ENCODE data around the gene ZGPAT. TPM values are rescaled to one million over a fixed set of nuclear protein-coding genes. Genes with fewer than 3 reads are reported as not detected.

The ZGPAT gene
- total RNA-seq, 2 experiments from 2014 or later: 37.3 to 43.3 TPM

DNA sequence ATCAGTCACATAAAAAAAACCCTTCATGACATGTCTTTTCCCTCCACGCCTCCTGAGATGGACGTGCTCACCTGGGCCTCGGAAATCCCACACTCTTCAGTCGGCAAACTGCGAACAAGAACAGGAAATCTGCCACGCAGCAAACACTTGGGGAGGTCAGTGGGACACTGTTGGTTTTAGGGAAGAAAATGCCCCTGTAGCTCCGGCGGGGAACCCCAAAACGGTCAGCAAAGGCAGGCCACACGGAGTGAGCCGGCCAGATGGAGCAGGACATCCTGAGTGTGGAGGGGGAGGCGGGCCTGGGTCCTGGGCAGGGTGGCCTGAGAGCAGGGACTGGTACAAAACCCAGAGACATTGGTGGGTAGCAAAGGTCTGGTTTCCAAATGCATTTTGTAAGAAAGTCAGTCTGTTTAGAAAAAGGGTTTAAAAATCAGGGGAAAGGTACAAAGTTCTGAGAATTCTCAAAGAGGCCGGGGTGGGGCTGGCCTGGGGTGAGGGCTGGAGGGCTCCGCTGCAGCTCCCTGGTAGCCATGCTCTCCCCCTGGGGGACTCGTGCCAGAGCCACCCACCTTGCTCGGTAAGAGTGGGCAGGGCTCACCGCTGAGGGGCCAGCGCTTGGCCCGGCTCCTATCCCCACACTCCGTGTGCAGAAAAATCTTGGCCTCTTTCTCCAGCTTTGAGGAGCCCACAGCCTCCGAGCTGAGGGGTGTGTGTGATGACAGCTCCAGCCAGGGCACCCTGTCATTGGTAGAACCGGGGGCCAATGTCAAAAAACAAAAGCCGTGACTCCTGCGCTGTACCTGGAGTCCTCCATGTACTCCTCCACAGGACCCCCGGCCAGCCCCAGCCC lies 37.0 kb downstream of the ZGPAT start:
- no peak for DNase-seq
- H3K27me3 Mint-ChIP-seq: no peaks in the 10 kb centered on the region
- H3K9me3 Mint-ChIP-seq: no peaks in the 10 kb centered on the region
- H3K4me1 Mint-ChIP-seq: peaks cover 7% of the 10 kb centered on the region
- no peak overlapping the region for H3K27ac Mint-ChIP-seq
- no peak overlapping the region for H3K4me3 Mint-ChIP-seq
- ChIA-PET POLR2A (no interaction called here), CTCF (interaction anchor here (0.7 to 1.0 kb wide), 3 partner anchors 35 to 207 kb away, joined by 3 to 4 read pairs (median 3); partner anchors contain the start of gene PTK6)
- peaks cover 6% of the 10 kb centered on the region for H3K36me3 Mint-ChIP-seq (ENCODE audit: low read depth)

DNA sequence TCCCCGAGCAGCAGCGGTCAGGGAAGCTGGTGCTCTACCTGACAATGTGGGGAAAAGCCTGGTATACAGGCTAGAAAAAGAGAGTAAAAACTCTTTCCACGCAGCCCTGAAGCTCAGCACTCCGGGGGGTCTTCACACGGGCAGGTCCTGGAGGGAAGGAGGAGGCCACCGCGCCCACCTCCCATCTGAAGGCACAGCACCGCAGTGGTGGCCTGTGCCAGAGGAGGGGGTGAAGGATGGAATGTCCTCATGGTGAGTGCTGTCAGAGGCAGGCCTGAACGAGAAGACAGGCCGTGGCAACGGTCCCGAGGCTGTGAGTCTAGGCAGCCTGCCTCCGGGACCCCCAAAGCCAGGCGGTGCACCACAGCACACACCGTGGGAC lies 37.6 kb downstream of the ZGPAT start:
- peaks cover 6% of the 10 kb centered on the region for H3K36me3 Mint-ChIP-seq (ENCODE audit: low read depth)
- H3K4me3 Mint-ChIP-seq: no peak overlapping the region
- ChIA-PET CTCF (interaction anchor here (1.0 kb wide), 1 partner anchor 39 kb away, joined by 3 read pairs; no protein-coding TSS in a partner anchor), POLR2A (no interaction called here)
- no peak overlapping the region for H3K27ac Mint-ChIP-seq
- peaks cover 11% of the 10 kb centered on the region for H3K4me1 Mint-ChIP-seq
- no peak for DNase-seq
- H3K27me3 Mint-ChIP-seq: no peaks in the 10 kb centered on the region
- H3K9me3 Mint-ChIP-seq: no peaks in the 10 kb centered on the region

DNA sequence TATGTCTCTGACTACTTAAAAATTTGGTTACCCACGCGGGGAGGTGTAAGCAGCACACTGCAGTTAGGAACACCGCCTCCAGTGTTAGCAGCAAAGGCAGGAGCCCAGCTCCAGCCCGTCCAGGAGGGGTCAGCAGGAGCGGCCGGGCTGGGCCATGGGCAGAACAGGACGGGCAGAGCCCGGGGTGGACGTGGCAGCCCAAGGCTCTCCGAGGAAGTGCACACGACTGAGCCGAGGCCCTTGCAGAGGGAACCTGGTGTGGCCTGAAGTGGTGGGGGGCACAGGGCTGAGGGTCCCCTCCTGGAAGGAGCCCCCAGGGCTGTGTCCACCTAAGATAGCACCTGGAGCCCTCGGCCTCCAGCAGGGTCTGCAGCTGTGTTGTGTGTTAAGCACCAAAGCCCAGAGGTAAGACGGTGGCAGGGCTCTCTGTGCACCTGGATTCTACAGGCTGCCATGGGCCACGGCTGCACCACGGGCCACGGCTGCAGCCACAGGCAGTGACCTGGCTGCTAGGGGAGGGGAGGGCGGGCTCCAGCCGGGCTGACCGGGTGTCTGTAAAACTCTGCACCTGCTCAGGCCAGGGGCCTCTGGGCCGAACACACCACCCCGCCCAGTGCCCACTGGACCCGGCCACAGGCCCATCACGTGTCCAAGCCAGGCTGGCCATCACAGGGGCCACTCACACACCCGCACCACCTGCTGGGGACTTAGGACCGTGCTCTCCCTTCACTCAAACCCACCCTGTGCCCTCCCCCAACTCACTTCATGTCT lies 38.3 kb downstream of the ZGPAT start:
- Mint-ChIP-seq H3K4me3 (no peak overlapping the region), H3K36me3 (ENCODE audit: low read depth) (peaks cover 6% of the 10 kb centered on the region), H3K4me1 (peaks cover 18% of the 10 kb centered on the region), H3K27ac (no peak overlapping the region), H3K9me3 (no peaks in the 10 kb centered on the region), H3K27me3 (no peaks in the 10 kb centered on the region)
- no peak for DNase-seq
- POLR2A ChIA-PET: no interaction called here
- CTCF ChIA-PET: interaction anchor here (1.0 to 1.4 kb wide), 2 partner anchors 38 to 39 kb away, joined by 3 read pairs; partner anchors contain the start of genes ARFRP1 and ZGPAT

DNA sequence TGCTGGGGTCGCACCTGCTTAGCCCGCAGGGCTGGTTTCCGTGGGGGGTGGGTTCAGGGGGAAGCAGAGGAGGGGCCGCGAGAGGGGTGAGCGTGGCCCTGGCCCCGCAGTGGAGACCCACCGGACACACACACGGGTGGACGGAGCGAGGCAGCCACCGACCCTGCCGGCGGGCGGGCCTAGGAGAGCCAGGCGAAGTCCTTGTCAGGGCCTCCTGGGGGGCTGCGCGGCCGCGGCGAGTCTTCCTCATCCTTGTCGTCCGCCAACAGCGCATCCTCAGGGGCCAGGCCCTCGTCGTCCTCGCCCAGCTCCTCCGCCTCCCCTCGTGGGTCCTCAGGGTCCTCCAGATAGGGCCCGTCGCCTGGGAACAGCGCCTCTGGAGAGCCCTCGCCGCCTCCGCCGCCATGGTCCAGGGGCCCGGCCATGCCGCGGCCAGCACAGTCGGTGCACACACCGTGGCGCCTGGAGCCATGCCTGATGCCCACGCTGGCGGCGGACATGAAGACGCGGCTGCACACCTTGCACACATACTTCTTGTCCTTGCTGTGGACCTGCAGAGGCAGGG lies 39.0 kb downstream of the ZGPAT start:
- ChIA-PET CTCF (interaction anchor here (1.4 kb wide), 1 partner anchor 39 kb away, joined by 3 read pairs; the partner anchor contains the start of genes ARFRP1 and ZGPAT), POLR2A (no interaction called here)
- DNase-seq: no peak
- no peaks in the 10 kb centered on the region for H3K9me3 Mint-ChIP-seq
- no peak overlapping the region for H3K27ac Mint-ChIP-seq
- peaks cover 6% of the 10 kb centered on the region for H3K36me3 Mint-ChIP-seq (ENCODE audit: low read depth)
- no peaks in the 10 kb centered on the region for H3K27me3 Mint-ChIP-seq
- no peak overlapping the region for H3K4me3 Mint-ChIP-seq
- H3K4me1 Mint-ChIP-seq: peaks cover 21% of the 10 kb centered on the region

DNA sequence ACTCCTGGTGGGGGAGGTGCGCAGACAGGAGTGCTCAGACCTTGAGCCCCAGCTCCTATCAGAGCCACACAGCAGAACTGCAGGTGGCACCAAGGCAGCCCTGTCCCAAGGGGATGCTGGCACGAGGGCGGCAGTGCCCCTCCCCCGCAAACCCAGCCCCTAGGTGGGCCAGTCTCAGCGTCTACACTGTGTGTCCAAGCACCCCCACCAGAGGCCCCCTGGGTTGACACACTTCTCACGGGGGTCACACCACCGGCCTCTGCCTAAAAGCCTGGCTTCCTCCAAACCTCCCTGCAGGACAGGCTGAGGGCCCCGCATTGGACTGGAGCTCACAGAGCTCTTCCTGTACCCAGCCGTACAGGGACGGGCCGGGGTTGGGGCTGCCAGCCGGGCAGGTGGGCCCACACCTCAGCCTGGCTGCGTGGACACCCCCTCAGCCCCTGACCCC lies 39.8 kb downstream of the ZGPAT start:
- POLR2A ChIA-PET: no interaction called here
- H3K36me3 Mint-ChIP-seq (ENCODE audit: low read depth): peaks cover 6% of the 10 kb centered on the region
- DNase-seq: no peak
- H3K27me3 Mint-ChIP-seq: no peaks in the 10 kb centered on the region
- H3K4me1 Mint-ChIP-seq: peaks cover 24% of the 10 kb centered on the region
- no peak overlapping the region for H3K27ac Mint-ChIP-seq
- no peak overlapping the region for H3K4me3 Mint-ChIP-seq
- H3K9me3 Mint-ChIP-seq: no peaks in the 10 kb centered on the region
- CTCF ChIA-PET: interaction anchor here (1.4 to 5.6 kb wide), 2 partner anchors 10 to 40 kb away, joined by 3 to 27 read pairs; partner anchors contain the start of genes ARFRP1, LIME1 and ZGPAT

DNA sequence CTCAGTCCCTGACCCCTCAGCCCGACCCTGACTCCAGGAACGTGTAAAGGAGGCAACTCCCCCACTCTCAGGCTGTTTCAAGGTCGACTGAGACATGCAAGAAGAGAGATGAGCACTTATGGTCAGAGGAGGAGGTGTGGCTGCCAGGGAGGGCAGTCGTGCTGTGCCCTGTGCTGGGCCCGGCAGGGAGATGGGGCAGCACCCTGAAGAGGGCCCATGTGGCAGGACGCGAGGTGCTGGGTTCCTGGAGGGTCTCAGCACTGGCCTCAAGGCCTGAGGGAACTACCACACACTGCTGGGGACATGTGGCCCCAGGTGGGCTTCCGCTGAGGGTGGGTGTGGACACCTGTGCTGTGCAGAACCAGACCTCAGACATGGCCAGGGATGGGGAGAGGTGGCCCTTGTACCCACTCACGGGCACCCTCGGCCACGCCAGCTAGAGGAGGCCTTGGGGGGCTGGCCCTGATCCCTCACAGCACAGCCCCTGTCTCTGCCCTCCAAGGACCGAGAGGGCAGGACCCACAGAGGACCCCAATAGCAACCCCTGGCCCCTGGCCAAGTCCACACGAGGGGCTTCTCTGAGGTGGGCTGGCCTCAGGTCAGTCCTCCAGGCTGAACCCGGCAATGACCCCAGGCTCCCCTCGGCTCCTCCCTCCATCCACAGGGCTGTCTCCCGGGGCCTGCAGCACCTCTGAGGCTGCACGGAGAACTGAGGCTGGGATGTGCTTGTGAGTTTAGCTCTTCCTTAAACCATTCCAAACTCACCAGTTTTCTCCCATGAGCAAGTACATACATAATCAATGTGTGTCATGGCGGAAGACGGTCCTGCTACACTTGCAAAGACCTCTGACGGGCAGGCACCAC lies 40.5 kb downstream of the ZGPAT start:
- H3K27ac Mint-ChIP-seq: peak overlapping the region; percentile 69
- peaks cover 24% of the 10 kb centered on the region for H3K4me1 Mint-ChIP-seq
- CTCF ChIA-PET: interaction anchor here (5.6 kb wide), 1 partner anchor 11 kb away, joined by 27 read pairs; the partner anchor contains the start of gene LIME1
- H3K36me3 Mint-ChIP-seq (ENCODE audit: low read depth): peaks cover 4% of the 10 kb centered on the region
- no peak overlapping the region for H3K4me3 Mint-ChIP-seq
- no peak for DNase-seq
- H3K27me3 Mint-ChIP-seq: no peaks in the 10 kb centered on the region
- POLR2A ChIA-PET: no interaction called here
- no peaks in the 10 kb centered on the region for H3K9me3 Mint-ChIP-seq

DNA sequence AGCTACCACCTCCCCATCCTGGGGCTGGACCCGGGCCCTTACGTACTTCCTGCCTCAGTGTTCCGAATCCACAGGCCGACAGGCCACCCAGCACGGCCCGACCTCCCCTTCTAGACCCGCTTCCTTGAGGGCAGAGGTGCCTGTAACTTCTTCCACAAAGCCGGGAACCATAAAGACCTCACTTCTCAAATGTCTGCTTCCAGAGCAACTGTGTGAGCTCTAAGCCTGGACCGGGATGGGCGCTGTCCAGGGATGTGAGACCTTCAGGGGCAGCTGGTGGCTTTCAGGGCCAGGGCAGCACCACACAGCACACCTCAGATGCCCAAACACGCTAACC lies 41.1 kb downstream of the ZGPAT start:
- Mint-ChIP-seq H3K9me3 (no peaks in the 10 kb centered on the region), H3K27ac (peak overlapping the region; percentile 69), H3K4me3 (no peak overlapping the region), H3K4me1 (peaks cover 24% of the 10 kb centered on the region), H3K27me3 (no peaks in the 10 kb centered on the region), H3K36me3 (ENCODE audit: low read depth) (peaks cover under 1% of the 10 kb centered on the region)
- DNase-seq: no peak
- CTCF ChIA-PET: interaction anchor here (5.6 kb wide), 1 partner anchor 12 kb away, joined by 27 read pairs; the partner anchor contains the start of gene LIME1
- POLR2A ChIA-PET: no interaction called here

DNA sequence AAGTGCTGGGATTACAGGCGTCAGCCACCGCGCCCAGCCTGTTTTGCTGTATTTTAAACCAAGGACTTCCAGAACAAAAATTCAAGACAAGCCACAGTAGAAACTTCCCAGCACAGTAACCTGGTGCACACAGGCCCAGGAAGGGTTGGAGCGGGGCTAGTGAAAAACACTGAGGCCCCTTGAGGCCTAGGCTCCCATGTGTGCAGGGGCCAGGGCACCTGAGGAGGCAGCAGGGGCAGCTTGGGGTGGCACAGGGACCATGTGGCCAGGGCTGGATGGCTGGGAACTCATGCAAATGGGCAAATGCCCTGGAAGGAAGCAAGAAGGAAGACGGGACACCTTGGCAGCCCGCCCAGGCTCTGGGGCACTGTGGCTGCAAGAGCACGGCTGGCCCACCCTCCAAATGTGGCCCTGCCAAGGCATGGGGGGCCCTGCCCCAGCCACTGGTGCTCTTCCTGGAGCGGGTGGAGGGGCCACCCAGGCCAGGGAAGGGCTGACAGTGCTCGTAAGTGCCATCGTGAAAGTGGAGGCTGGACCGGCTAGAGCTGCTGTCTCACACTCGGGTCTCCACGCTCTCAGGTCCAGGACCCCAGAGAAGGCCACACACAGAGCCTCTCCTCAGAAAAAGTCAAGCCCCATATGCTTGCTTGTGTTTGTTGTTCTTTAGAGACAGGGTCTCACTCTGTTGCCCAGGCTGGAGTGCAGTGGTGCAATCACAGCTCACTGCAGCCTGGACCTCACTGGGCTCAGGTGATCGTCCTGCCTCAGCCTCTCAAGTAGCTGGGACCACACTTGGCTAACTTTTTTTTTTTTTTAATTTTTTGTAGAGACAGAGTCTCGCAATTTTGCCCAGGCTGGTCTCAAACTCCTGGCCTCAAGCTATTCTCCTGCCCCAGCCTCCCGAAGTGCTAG lies 42.0 kb downstream of the ZGPAT start:
- DNase-seq: no peak
- H3K4me3 Mint-ChIP-seq: no peak overlapping the region
- H3K4me1 Mint-ChIP-seq: peaks cover 26% of the 10 kb centered on the region
- H3K36me3 Mint-ChIP-seq (ENCODE audit: low read depth): no peaks in the 10 kb centered on the region
- ChIA-PET CTCF (interaction anchor here (0.6 to 5.6 kb wide), 5 partner anchors 13 to 108 kb away, joined by 3 to 27 read pairs (median 3); partner anchors contain the start of genes ARFRP1, LIME1 and ZGPAT), POLR2A (no interaction called here)
- H3K9me3 Mint-ChIP-seq: no peaks in the 10 kb centered on the region
- peak overlapping the region; percentile 97 for H3K27ac Mint-ChIP-seq
- H3K27me3 Mint-ChIP-seq: peaks cover 2% of the 10 kb centered on the region

DNA sequence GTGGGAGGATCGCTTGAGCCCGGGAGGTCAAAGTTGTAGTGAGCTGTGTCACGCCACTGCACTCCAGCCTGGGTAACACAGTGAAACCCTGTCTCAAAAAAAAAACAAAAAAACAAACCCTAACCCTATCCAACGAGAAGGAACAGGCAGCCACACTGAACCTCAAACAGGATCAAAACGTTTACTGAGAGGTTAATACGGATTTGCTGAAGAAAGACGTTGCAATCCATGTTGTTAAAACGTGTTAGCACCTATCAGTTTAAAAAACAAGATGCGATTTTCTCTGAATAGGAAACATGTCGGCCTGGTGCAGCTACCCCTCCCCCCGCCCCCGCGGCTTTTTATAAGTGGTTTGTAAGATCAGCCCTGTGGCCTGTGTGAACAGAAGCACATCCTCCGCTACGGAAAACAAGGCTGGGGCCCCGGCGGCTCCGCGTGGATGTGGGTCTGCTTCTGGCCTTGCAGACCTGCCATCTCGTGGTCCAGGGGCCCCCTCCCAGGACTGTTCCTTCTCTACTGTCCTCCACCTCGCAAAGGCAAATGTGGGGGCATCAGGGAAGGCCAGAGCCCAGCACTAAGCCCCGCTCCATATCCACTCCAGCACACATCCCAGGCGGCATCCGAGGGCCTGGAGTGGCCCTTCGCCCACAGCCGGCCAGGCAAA lies 43.1 kb downstream of the ZGPAT start:
- peak; percentile 77 for DNase-seq
- Mint-ChIP-seq H3K4me1 (peaks cover 28% of the 10 kb centered on the region), H3K36me3 (ENCODE audit: low read depth) (no peaks in the 10 kb centered on the region), H3K27me3 (peaks cover 2% of the 10 kb centered on the region), H3K9me3 (no peaks in the 10 kb centered on the region), H3K4me3 (peak overlapping the region; percentile 64), H3K27ac (peak overlapping the region; percentile 97)
- POLR2A ChIA-PET: no interaction called here
- CTCF ChIA-PET: interaction anchor here (0.6 to 5.6 kb wide), 6 partner anchors 10 to 43 kb away, joined by 3 to 27 read pairs (median 4); partner anchors contain the start of genes ARFRP1, LIME1 and ZGPAT

DNA sequence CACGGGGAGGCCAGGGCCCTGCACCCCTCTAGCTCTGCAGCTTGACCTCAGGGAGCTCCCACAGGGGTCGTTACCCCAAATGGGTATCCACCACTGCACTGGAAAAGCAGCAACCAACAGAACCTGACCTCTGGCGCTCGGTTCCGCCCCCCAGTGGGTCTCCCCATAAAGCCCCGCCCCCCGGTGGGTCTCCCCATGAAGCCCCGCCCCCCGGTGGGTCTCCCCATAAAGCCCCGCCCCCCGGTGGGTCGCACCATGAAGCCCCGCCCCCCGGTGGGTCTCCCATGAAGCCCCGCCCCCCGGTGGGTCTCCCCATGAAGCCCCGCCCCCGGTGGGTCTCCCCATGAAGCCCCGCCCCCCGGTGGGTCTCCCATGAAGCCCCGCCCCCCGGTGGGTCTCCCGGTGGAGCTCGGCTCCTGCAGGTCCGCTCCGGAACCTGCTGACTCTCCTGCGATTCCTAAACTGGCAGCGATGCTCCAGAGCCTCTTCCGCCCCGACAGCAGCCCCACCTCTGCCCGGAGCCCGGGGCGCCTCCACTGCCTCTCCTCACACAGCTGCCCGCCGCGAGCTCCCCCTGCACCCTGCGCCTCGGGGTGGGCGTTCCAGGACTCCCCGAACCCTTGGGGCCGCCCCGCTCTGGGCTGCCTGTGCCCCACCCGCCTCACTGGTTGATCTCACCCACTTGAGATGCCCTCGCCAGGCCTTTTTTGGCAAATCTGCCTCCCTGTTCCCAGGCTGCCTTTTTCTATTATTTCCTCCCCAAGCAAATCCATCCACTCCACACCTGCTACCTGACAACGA lies 43.8 kb downstream of the ZGPAT start:
- ChIA-PET POLR2A (no interaction called here), CTCF (interaction anchor here (1.1 to 5.6 kb wide), 2 partner anchors 14 to 35 kb away, joined by 4 to 27 read pairs; partner anchors contain the start of gene LIME1)
- H3K27ac Mint-ChIP-seq: peak overlapping the region; percentile 97
- DNase-seq: peak; percentile 50
- H3K4me3 Mint-ChIP-seq: peak overlapping the region; percentile 64
- no peaks in the 10 kb centered on the region for H3K36me3 Mint-ChIP-seq (ENCODE audit: low read depth)
- no peaks in the 10 kb centered on the region for H3K9me3 Mint-ChIP-seq
- peaks cover 36% of the 10 kb centered on the region for H3K4me1 Mint-ChIP-seq
- peaks cover 2% of the 10 kb centered on the region for H3K27me3 Mint-ChIP-seq

Data from activated CD4-positive, alpha-beta T cell treated with anti-CD3 and anti-CD28 coated beads, Interleukin-2, amount 10 ng/mL, durations not matched to agents 7 days and 5 days (primary cell).